Activated CD4-positive, alpha-beta memory T cell treated with anti-CD3 and anti-CD28 coated beads, Interleukin-2, amount 10 ng/mL, durations not matched to agents 7 days and 5 days (primary cell): ENCODE results near the gene TRIM47. TPM values are rescaled to one million over a fixed set of nuclear protein-coding genes. Genes with fewer than 3 reads are reported as not detected.
A peak's percentile ranks its signal among the peaks of the same experiment; 100 is the strongest.

Experiments
- CTCF ChIA-PET: fragments of 350-600 bp; sonication (Branson Sonifier 250); formaldehyde crosslinking; loops from one replicate; lab custom pipeline; 2021; ENCODE audit warnings: antibody characterized with exemption, inconsistent platforms; lab: Charles Lee
- POLR2A ChIA-PET: fragments of 350-600 bp; sonication (Branson Sonifier 250); formaldehyde crosslinking; loops from one replicate; lab custom pipeline; 2021; ENCODE audit warnings: antibody characterized with exemption; lab: Charles Lee
- DNase-seq: peaks from one replicate; pipeline ENCODE4 v3.0.0-alpha.2; 2020
- H3K27ac Mint-ChIP-seq: one replicate; pipeline ENCODE4 v1.8.0; 2021; ENCODE audit warnings: mild to moderate bottlenecking, mixed read lengths
- H3K27me3 Mint-ChIP-seq: one replicate; pipeline ENCODE4 v1.8.0; 2021; ENCODE audit warnings: mixed read lengths
- H3K36me3 Mint-ChIP-seq: one replicate; pipeline ENCODE4 v1.8.0; 2021; ENCODE audit warnings: low read depth, mixed read lengths
- H3K4me1 Mint-ChIP-seq: one replicate; pipeline ENCODE4 v1.8.0; 2021; ENCODE audit warnings: mixed read lengths
- H3K4me3 Mint-ChIP-seq: one replicate; pipeline ENCODE4 v1.8.0; 2021; ENCODE audit warnings: mild to moderate bottlenecking, mixed read lengths
- H3K9me3 Mint-ChIP-seq: one replicate; pipeline ENCODE4 v1.8.0; 2021; ENCODE audit warnings: mixed read lengths
- total RNA-seq, 2 experiments: library from RNA; stranded (reverse); gene quantifications; one replicate each; pipeline ENCODE4 v1.2.3, GENCODE V29; 2021

Gene TRIM47
- total RNA-seq, result 10 to 100 TPM; 31.9 to 33.8 TPM

GRCh38 chr17:75878174-75878998, at the start of gene TRIM47:
TRIM47 (minus strand) TSS chr17:75878581; CDS start chr17:75878548, 33 bp downstream.
- no peaks in the 10 kb centered on the region for H3K9me3 Mint-ChIP-seq
- H3K27me3 Mint-ChIP-seq, result peaks cover 14% of the 10 kb centered on the region
- H3K36me3 Mint-ChIP-seq, result peaks cover 25% of the 10 kb centered on the region
- peak; percentile 28 for DNase-seq
- ChIA-PET POLR2A (interaction anchor here (0.9 to 12.6 kb wide), 12 partner anchors 12 to 409 kb away, joined by 3 to 221 read pairs (median 6); partner anchors contain the start of genes FBF1, MRPL38, TRIM65 and UNK), CTCF (interaction anchor here (0.5 to 5.3 kb wide), 15 partner anchors 11 to 707 kb away, joined by 3 to 45 read pairs (median 5); partner anchors contain the start of genes TRIM65 and WBP2)
- H3K4me1 Mint-ChIP-seq, result peaks cover 57% of the 10 kb centered on the region
- peak within 1 kb of the TSS; percentile 93 for H3K27ac Mint-ChIP-seq
- H3K4me3 Mint-ChIP-seq, result peak within 1 kb of the TSS; percentile 89

GRCh38 chr17:75927286-75927922, 49.0 kb upstream of the TRIM47 start:
- ChIA-PET CTCF (interaction anchor here (0.8 to 2.3 kb wide), 6 partner anchors 9 to 78 kb away, joined by 3 to 8 read pairs (median 6); partner anchors contain the start of genes FBF1 and MRPL38), POLR2A (interaction anchor here (1.2 kb wide), 1 partner anchor 14 kb away, joined by 3 read pairs; no protein-coding TSS in a partner anchor)
- H3K4me1 Mint-ChIP-seq, result no peaks in the 10 kb centered on the region
- H3K27me3 Mint-ChIP-seq, result no peaks in the 10 kb centered on the region
- no peak for DNase-seq
- H3K9me3 Mint-ChIP-seq, result no peaks in the 10 kb centered on the region
- H3K36me3 Mint-ChIP-seq, result no peaks in the 10 kb centered on the region
- no peak overlapping the region for H3K4me3 Mint-ChIP-seq
- no peak overlapping the region for H3K27ac Mint-ChIP-seq

GRCh38 chr17:75926456-75926855, 48.1 kb upstream of the TRIM47 start:
- no peak overlapping the region for H3K27ac Mint-ChIP-seq
- H3K27me3 Mint-ChIP-seq, result no peaks in the 10 kb centered on the region
- DNase-seq, result no peak
- no peaks in the 10 kb centered on the region for H3K4me1 Mint-ChIP-seq
- ChIA-PET CTCF (interaction anchor here (0.6 to 2.2 kb wide), 3 partner anchors 8 to 80 kb away, joined by 3 to 8 read pairs (median 4); no protein-coding TSS in a partner anchor), POLR2A (interaction anchor here (1.2 kb wide), 1 partner anchor 15 kb away, joined by 3 read pairs; no protein-coding TSS in a partner anchor)
- H3K4me3 Mint-ChIP-seq, result no peak overlapping the region
- no peaks in the 10 kb centered on the region for H3K36me3 Mint-ChIP-seq
- no peaks in the 10 kb centered on the region for H3K9me3 Mint-ChIP-seq

- no peak for DNase-seq
- ChIA-PET POLR2A (interaction anchor here (0.9 kb wide), 1 partner anchor 21 kb away, joined by 4 read pairs; the partner anchor contains the start of gene MRPL38), CTCF (interaction anchor here (0.6 to 0.8 kb wide), 2 partner anchors 41 to 80 kb away, joined by 3 to 4 read pairs; no protein-coding TSS in a partner anchor)
- Mint-ChIP-seq H3K9me3 (no peaks in the 10 kb centered on the region), H3K27me3 (no peaks in the 10 kb centered on the region), H3K4me3 (no peak overlapping the region), H3K36me3 (no peaks in the 10 kb centered on the region), H3K4me1 (no peaks in the 10 kb centered on the region), H3K27ac (no peak overlapping the region)
These were observed 47.5 kb upstream of the TRIM47 start for GRCh38 chr17:75925912-75926311.

GRCh38 chr17:75925103-75925502, 46.7 kb upstream of the TRIM47 start:
- Mint-ChIP-seq H3K27me3 (no peaks in the 10 kb centered on the region), H3K4me3 (no peak overlapping the region), H3K9me3 (no peaks in the 10 kb centered on the region), H3K36me3 (no peaks in the 10 kb centered on the region), H3K27ac (no peak overlapping the region), H3K4me1 (no peaks in the 10 kb centered on the region)
- ChIA-PET POLR2A (interaction anchor here (0.9 kb wide), 1 partner anchor 21 kb away, joined by 4 read pairs; the partner anchor contains the start of gene MRPL38), CTCF (no interaction called here)
- no peak for DNase-seq

- no peak overlapping the region for H3K27ac Mint-ChIP-seq
- H3K36me3 Mint-ChIP-seq, result no peaks in the 10 kb centered on the region
- H3K27me3 Mint-ChIP-seq, result no peaks in the 10 kb centered on the region
- no peak for DNase-seq
- peaks cover 1% of the 10 kb centered on the region for H3K4me1 Mint-ChIP-seq
- H3K9me3 Mint-ChIP-seq, result no peaks in the 10 kb centered on the region
- H3K4me3 Mint-ChIP-seq, result no peak overlapping the region
- POLR2A ChIA-PET, result no interaction called here
- CTCF ChIA-PET, result no interaction called here
These were observed 44.8 kb upstream of the TRIM47 start for GRCh38 chr17:75922963-75923874.

- no peaks in the 10 kb centered on the region for H3K36me3 Mint-ChIP-seq
- ChIA-PET POLR2A (no interaction called here), CTCF (no interaction called here)
- H3K9me3 Mint-ChIP-seq, result no peaks in the 10 kb centered on the region
- peaks cover 3% of the 10 kb centered on the region for H3K4me1 Mint-ChIP-seq
- H3K4me3 Mint-ChIP-seq, result no peak overlapping the region
- no peaks in the 10 kb centered on the region for H3K27me3 Mint-ChIP-seq
- DNase-seq, result no peak
- H3K27ac Mint-ChIP-seq, result no peak overlapping the region
These were observed 44.0 kb upstream of the TRIM47 start for GRCh38 chr17:75922173-75922961.

- Mint-ChIP-seq H3K27me3 (no peaks in the 10 kb centered on the region), H3K9me3 (no peaks in the 10 kb centered on the region), H3K4me1 (peaks cover 7% of the 10 kb centered on the region), H3K4me3 (no peak overlapping the region), H3K36me3 (no peaks in the 10 kb centered on the region), H3K27ac (no peak overlapping the region)
- DNase-seq, result no peak
- ChIA-PET CTCF (no interaction called here), POLR2A (no interaction called here)
These were observed 43.2 kb upstream of the TRIM47 start for GRCh38 chr17:75921596-75921995.

- H3K36me3 Mint-ChIP-seq, result no peaks in the 10 kb centered on the region
- DNase-seq, result no peak
- ChIA-PET CTCF (interaction anchor here (0.6 to 1.2 kb wide), 4 partner anchors 15 to 144 kb away, joined by 3 to 4 read pairs (median 4); partner anchors contain the start of gene MRPL38), POLR2A (no interaction called here)
- H3K27me3 Mint-ChIP-seq, result no peaks in the 10 kb centered on the region
- H3K9me3 Mint-ChIP-seq, result no peaks in the 10 kb centered on the region
- H3K27ac Mint-ChIP-seq, result no peak overlapping the region
- H3K4me1 Mint-ChIP-seq, result peaks cover 9% of the 10 kb centered on the region
- no peak overlapping the region for H3K4me3 Mint-ChIP-seq
These were observed 41.7 kb upstream of the TRIM47 start for GRCh38 chr17:75920045-75920560.

GRCh38 chr17:75919611-75920010, 41.2 kb upstream of the TRIM47 start:
- CTCF ChIA-PET, result interaction anchor here (0.8 to 1.2 kb wide), 3 partner anchors 14 to 144 kb away, joined by 3 to 4 read pairs (median 3); partner anchors contain the start of gene MRPL38
- POLR2A ChIA-PET, result interaction anchor here (1.3 kb wide), 1 partner anchor 143 kb away, joined by 4 read pairs; no protein-coding TSS in a partner anchor
- no peak overlapping the region for H3K27ac Mint-ChIP-seq
- DNase-seq, result no peak
- no peak overlapping the region for H3K4me3 Mint-ChIP-seq
- no peaks in the 10 kb centered on the region for H3K36me3 Mint-ChIP-seq
- no peaks in the 10 kb centered on the region for H3K27me3 Mint-ChIP-seq
- H3K4me1 Mint-ChIP-seq, result peaks cover 9% of the 10 kb centered on the region
- H3K9me3 Mint-ChIP-seq, result no peaks in the 10 kb centered on the region

GRCh38 chr17:75917917-75918445, 39.6 kb upstream of the TRIM47 start:
- no peak for DNase-seq
- Mint-ChIP-seq H3K9me3 (no peaks in the 10 kb centered on the region), H3K36me3 (peaks cover 3% of the 10 kb centered on the region), H3K4me1 (peaks cover 9% of the 10 kb centered on the region), H3K27me3 (no peaks in the 10 kb centered on the region), H3K27ac (no peak overlapping the region), H3K4me3 (no peak overlapping the region)
- CTCF ChIA-PET, result interaction anchor here (1.2 kb wide), 1 partner anchor 9 kb away, joined by 8 read pairs; no protein-coding TSS in a partner anchor
- POLR2A ChIA-PET, result no interaction called here
